ENCODE data around the gene TOM1L2.

Gene TOM1L2

DNA sequence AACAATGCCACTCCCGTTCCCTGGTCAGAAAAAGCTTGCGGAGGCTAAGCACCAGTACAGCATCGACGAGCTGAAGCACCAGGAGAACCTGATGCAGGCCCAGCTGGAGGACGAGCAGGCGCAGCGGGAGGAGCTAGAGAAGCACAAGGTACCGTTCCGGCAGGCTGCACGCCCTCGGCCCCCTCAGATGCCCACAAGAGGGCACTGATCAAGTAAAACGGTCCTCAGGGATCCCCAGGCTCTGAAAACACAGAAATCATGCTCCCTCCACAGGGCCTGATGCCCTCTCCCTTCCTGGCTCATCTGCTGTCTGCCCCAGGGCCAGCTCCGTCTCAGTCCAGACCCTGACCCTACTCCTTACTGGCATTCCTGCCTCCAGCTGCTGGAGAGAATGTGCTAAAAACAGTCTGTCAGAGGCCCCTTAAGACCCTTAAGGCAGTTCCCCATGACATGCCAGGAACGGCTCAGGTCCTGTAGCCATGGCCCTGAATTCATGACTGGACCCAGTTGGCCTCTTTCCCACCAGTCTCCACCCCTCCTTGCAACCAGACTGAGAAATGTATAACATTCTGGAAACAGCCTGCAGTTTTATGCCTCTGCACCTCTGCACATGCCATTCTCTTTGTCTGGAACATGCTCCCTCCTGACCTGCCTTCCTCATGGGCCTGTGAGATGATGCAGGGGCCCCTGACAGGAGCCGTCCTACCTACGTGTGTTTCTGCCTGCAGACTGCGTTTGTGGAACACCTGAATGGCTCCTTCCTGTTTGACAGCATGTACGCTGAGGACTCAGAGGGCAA, 22.3 kb upstream of the TOM1L2 start:
- no peak for DNase-seq

DNA sequence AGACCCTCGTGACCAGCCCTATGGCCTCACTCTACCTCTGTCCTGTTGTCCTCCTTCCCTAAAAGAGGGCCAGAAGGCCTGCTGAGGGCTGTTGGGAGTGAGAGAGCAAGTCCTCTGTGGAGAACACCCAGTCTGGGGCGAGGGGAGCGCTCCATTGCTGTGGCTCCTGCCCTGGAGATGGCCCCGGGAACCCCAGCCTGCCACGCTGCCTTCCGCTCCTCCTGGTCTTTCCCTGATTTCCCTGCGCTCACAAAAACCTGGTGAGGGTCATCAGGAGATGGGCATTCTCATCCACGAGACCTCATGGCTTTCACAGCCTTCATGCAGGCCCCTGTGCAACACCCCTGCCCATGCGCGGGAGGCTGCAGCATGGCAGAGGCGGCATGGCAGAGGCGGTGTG, 21.7 kb upstream of the TOM1L2 start:
- DNase-seq = no peak

DNA sequence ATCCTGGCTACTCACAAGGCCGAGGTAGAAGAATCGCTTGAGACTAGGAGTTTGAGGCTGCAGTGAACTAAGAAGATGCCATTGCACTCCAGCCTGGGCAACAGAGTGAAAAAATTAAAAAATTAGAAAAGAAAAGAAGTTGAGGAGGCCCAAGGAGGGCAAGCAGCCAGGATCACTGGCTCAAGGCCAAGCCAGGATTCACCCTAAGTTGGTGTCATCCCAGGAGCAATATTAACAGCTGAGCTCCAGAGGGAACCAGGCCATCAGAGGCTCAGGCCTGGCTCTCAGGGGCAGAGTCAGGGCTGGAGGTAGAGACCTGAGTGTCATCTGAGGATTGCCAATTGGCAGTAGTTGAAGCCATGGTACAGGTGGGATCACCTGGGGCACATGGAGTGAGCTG, 21.2 kb upstream of the TOM1L2 start:
- DNase-seq = no peak

DNA sequence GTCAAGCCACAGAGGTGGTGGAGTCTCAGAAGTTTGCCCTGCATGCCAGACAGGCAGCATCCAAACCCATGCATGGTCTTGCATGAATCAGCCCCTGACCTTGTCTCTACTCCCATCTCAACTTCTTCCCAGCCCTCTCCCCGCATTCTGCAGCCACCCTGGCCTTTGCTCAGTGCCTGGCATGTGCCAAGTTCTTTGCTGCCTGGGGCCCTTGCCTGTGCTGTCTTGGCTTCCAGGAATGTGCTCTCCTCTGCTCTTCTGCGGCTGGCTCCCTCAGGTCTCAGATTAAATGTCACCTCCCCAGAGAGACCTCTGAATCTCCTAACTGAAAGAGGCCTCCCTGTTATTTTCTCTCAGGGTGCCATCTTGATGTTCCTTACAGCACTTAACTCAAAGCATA, 18.1 kb upstream of the TOM1L2 start:
- DNase-seq = no peak

DNA sequence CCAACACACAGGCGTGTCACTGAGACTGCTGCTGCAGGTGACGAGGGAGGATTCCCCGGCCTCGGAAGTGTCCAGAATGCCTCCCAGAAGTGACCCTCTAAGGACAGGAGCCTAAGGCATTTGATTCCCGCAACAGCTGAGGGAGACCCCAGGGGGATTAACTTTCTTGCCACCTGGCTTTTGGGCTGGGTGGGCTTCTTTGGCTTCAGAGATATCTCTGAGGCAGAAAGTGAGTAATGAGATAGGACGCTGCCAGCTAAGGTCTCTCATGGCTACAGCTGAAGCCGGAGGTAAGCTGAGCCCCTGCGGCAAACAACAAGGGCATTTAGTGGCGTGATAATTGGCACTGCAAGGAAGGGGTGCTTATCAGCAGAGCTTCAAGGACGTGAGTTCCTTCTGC, 17.4 kb upstream of the TOM1L2 start:
- no peak for DNase-seq

DNA sequence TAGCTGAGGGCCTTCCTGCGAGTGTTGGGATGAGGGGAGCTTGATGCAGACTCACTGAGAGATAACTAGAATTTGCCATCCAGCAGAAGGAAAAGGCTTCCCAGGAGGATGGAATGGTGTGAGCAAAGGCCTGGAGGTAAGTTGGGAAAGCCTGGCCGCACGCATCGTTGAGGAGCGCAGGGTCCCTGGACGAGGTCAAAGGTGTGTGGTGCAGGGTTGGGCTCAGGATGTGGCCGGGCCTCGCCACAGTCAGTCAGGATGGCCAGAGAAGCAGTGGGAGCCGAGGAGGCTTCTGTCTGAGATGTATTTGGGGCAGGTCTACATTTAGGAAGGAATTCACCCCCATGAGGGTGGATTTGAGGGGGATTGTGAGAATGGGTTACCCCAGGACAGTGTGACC, 16.9 kb upstream of the TOM1L2 start:
- DNase-seq = no peak

DNA sequence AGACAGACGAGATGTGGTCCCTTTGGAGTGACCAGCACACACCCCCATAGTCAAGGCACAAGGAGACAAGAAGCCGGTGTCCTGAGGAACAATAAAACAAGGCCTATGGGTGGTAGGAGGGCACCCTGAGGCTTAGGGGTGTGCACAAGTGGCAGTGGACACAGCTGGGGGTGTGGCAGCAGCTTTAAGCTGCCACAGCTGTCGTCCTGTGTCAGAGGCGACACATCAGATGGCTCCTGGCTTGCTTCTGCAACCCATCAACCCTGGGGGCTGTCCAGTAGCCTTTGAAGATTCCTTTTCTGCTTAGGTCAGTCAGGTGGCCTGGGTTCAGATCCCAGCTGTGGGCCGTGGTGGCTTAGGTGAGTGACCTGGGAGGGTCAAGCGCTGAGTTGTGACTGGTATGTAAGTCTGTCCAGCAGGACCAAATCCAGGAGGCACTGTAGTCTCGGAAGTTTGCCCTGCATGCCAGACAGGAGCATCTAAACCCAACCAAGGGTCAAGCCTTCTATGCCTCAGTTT, 16.3 kb upstream of the TOM1L2 start:
- no peak for DNase-seq

DNA sequence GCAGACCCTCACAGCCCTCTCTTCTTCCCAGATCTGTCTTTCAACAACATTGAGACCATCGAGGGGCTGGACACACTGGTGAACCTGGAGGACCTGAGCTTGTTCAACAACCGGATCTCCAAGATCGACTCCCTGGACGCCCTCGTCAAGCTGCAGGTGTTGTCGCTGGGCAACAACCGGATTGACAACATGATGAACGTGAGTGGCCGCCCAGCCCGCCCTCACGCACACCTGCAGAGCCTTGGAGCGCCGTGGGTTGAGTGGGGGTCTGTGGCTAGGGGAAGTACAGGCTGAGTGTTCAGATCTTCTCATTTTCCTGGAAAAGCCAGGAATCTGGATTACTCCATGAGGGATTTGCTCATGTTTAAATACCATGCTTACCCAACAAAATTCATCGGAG, 15.7 kb upstream of the TOM1L2 start:
- no peak for DNase-seq

DNA sequence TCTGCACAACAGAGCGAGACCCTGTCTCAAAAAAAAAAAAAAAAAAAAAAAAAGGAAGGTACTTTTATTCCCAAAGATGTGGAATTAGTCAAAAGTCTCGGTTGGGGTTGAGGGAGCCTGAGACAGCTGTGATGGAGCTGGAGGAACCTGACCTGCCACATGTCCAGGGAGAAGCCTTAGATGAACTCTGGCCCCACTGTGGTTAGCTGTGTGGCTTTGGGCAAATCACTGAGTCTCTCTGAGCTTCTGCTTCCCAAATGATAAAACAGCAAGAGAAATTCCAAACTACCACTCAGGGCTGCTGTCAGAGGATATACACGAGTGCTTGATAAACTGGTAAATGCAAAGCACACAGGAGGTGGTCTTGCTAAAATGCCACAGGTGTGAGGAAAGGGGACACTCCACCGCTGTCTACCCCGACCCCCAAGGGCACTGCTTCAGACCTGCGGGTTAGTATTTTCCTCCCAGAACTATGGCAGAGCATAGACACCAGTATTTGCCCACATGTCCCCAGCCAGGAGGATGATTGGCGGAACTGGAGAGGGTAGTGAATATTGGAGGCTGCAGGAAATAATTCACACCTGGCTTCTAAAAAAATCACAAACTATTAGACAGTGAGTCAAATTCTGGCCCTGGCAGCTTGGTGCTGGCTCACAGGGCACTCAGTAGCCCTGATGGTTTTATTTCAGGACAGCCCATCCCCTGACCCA, 15.1 kb upstream of the TOM1L2 start:
- no peak for DNase-seq

DNA sequence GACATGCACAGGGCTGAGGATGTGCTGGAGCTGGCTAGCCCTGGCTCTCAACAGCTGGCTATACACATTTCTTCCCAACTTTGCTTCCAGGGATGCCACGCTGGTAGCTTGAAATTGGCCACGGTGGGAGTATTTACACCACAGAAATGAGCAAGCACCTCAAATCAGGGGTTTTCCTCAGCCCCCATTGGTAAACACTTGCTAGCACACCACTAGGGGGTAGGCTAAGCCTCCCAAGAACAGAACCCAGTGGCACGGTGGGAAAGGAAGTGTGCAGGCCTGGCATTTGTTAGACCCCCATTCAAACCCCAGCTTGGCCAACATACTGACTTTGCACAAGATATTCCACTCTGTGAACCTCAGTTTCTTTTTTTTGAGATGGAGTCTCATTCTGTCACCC, 13.4 kb upstream of the TOM1L2 start:
- no peak for DNase-seq

DNA sequence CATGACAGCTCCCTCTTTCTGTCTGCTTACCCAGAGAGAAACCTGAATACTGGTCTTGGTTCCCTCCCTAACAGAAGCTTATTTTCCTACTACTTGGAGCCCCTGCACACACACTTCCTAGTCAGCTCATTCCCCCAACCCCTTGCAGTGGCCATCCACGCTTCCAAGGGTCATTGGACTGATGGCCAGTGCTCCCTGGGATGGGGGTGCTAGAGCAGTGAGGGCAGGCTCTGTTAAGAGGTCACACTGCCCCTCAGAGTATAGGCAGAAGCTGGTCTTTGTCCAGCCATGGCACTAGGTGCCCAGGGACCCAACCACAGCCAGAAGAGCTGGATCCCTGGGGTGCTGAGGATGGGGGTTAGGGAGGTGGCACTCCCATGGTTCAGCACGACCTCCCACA, 13.0 kb upstream of the TOM1L2 start:
- no peak for DNase-seq

DNA sequence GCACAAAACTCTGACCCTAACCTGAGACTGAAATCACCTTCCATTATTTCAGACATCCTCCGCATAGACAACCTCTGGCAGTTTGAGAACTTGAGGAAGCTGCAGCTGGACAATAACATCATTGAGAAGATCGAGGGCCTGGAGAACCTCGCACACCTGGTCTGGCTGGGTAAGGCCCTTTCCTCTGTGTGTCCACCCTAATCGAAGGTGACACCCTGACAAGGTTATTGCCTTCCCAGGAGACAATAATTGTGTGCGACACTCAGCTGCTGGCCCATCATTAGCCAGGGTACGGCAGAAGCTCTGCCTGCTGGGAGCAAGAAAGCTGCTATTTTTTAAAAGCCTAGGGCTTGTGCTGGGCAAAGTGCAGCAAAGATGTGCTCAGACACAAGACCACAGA, 11.6 kb upstream of the TOM1L2 start:
- no peak for DNase-seq

DNA sequence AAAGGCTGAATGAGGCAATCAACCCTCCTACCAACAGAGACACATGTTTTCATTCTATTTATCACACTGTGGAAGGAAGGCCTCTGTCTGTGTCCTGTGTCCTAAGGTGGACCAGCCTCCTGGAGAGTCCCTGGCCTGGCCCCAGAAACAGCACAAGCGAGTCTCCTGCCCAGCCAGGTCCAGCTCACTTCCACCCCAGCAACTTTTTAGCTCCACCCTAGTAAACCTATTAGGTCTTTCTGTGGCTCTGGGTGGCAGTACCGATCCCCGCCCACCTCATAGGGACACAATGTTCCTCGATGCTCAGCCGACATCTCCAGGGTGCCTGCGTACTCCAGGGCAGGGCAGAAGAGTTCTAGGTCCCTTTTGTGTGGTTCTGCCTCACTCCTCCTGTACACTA, 11.2 kb upstream of the TOM1L2 start:
- DNase-seq = no peak

DNA sequence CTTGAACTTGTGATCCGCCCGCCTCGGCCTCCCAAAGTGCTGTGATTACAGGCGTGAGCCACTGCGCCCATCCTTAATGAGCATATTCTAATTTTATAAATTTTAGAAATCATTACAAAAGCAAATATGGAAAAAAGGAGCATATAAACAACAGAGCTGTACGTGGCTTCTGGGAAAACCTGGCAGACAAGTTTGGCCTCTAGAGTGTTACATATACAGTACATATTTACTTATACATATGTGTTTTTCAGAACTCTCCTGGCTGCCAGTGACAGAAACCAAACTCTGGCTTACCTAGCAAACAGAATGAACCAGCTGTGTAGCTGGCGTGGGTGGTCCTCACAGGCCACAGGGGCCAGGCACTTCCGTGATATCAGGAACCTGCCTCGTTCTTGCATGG, 10.6 kb upstream of the TOM1L2 start:
- DNase-seq = no peak

DNA sequence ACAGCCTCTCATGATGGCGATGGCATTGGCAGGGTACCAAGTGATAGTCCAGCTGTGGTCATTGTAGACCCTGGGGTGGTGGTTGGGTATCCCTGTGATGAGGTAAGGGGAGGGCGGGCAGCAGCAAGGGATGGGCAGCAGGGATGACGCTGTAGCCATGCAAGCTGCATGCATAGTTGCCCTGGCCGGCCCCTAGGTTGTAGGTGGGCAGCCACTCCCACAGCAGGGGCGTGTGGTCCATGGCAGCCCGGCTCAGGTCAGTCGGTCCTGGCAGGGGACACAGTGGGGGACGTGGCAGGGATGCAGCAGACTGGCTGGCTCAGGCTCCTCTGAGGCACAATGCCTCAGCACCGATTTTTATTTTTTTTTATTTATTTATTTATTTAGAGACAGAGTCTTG, 9.1 kb upstream of the TOM1L2 start:
- no peak for DNase-seq

DNA sequence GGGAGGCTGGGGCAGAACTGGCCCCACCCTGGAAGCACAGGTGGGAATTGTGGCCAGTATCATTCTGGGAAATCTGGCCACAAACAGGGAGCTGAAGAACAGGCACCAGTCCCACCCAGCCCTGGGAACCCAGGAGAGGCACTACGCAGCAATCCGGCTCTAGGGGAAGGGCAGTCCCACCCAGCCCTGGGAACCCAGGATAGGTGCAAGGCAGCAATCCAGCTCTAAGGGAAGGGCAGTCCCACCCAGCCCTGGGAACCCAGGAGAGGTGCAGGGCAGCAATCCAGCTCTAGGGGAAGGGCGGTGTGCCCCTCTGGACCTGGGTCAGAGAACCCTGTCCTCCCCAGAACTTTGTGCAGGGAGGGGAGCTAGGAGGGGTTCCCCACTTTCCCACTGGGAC, 7.6 kb upstream of the TOM1L2 start:
- no peak for DNase-seq

DNA sequence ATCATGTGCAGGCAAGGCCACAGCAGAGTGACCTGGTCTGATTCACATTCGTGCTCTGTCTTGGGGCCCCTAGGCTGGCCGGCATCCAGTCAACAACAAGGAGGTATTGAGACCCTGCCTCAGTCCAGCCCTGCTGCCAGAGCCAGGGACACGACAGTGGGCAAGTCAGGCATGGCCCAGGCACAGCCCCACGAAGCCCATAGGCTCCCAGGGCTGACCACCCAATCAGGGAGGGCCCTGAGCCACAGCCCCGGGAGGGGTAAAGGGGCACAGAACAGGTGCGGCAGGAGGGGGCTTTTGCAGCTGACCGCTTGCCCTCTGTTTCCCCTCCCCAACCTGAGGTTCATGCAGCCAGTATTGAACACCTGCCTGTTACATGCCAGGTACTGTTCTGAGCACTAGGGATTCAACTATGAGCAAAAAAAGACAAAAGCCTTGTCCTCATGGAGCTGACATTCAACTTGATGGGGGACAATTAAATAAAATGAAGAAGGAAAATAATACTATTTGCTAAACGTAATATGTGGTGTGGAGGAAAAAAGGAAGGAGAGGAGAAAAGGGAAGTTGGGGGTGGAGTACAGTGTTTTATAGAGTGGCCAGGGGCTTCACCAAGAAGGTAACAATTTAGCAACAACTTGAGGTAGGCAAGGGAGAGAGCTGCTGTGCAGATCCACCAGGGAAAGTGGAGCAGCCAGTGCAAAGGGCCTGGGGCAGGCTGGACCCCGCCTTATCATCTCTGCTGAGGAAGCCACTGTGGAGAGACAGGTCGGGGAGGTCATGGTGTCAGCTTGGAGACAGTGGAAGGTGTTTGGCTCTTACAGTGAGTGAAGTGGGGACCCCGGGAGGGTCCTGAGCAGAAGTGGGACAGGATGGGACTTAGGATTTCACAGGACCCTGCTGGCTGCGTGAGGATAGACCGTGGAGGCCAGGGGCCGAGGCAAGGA, 6.6 kb upstream of the TOM1L2 start:
- DNase-seq = no peak

DNA sequence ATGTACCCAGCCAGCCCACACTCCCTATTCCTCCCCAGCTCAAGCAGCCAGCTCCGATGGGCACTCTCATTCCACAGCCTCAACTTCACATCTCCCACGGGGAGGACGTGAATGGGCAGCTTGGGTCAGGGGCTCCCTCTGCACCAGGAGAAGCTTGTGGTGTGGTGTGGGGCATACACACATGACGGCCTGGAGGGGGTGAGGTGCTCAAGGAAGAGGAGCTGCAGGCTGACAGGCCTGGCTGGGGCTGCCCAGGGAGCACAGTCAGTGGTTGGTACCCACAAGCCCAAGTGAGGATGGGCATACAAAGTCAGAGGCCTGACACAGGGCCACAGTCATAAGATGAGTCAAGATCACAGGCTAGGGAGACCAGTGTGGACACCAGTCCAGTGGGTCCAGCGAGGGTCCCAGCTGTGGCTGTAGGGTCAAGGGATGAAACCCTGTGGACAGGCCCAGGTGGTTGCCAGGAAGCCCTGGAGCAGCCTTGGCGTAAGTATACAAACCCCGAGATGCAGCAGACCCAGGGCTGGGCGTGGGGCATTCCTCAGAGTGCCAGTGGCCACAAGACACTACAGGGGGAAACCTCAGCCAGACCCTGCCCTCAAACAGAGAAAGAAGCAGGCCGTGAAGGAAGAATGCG, 4.9 kb upstream of the TOM1L2 start:
- no peak for DNase-seq

DNA sequence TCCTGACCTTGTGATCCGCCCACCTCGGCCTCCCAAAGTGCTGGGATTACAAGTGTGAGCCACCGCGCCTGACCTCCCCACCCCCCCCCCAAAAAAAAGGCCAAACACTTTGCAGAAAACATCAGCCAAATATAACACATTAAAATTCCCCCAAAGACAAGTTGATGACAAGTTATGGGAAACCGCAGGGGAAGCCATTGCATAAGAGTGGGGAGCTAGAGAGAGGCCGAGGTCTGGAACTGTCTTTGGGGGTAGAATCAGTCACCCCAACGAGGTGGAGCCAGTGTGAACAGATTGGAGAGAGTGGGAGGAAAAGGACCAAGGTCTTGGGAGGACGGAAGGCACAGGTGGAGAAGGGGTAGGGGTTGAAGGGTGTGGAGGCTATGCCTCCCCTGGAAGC, 3.2 kb upstream of the TOM1L2 start:
- no peak for DNase-seq

DNA sequence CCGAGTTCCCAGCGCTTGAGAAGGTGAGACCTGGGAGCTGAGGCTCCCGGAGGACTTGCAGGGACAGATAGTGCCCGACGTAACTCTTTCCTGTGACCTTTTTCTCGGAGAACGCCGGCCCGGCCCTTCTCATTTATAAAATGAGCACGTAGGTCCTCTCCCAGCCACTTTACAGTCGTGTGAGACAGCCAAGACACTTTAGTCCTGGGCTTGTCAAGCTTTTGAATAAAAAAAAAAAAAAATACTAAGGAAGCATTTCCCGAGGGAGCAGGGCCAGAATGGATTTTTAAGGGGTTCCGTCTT, 703 bp upstream of the TOM1L2 start:
- DNase-seq = no peak

DNA sequence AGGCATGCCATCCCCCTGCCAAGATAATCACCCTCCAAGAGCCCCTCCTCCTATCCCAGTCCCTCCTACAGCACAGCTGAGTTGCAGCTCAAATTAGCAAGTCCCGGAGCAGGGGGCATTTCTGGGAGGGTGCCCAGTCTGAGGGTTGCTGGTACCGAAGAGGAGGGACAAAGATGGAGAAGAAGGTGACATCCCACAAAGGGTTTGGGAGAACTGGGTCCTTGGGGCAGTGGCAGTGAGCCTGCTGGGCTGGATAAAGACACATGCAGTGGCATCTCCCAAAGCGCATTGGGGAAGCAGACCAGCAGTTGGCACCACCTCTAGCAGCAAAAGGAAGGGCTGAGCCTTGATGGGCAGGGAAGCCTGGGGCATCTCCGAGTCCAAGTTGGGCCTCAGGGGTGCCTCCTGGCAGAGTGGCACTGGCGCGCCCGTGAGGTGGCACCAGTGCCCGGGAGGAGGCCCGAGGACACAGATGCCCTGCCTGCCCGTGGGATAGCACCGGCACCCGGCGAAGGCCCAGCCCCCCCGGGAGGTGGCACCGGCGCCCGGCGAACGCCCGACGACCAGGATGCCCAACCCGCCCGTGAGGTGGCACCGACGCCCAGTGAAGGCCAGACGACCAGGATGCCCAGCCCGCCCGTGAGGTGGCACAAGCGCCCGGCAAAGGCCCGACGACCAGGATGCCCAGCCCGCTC, 622 bp downstream of the TOM1L2 start:
- DNase-seq = no peak

DNA sequence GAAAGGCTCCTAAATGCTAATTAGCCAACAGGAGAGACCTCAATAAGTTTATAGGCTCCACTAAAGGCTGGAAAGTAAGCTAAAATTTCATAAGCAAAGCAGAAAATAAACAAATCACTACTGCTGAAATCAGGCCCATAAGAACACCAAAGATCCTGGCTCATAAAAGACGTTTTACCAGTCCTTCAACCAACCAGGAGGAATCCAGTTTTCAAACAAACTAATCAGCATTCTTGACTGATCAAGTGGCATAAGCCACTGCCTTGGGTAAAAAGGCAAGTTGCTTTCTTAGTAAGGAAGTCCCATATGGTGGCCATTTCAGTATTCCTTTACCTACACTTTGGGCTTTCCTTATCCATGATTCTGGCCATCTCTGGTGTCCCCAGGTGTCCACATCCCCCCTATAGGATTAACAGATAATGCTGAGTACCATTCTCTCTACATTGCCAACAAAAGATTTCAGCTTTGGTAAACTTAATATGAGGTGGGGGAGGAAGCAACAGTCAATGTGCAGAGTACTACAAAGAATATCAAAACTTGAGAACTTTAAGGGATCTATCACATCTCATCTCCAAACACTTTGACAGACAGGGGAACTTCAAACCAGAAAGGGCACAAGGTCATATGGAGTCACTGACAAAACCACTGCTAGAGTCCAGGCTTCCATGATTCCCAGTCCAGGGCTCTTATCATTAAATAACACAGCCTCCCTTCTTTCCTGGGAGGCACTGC, 1.3 kb downstream of the TOM1L2 start:
- DNase-seq = no peak

Measured in NCI-H1092 (cell line).